Measurements from ENCODE around the gene CAMK2B. TPM values are rescaled to one million over a fixed set of nuclear protein-coding genes. Genes with fewer than 3 reads are reported as not detected.

The CAMK2B gene
- total RNA-seq, 1 donor from 2014 or later = 0.58 TPM

- H3K27me3 Mint-ChIP-seq = peaks cover 13% of the 10 kb centered on the region
- TF ChIP-seq CTCF (IDR thresholded peaks at IDR 0.05) = no peak
- POLR2A ChIA-PET = no interaction called here
- H3K27ac Mint-ChIP-seq = no peak overlapping the region
- DNase-seq (peak; percentile 45), ATAC-seq (ENCODE audit: low read depth) (peak; percentile 92)
- CTCF ChIA-PET = no interaction called here
- no peaks in the 10 kb centered on the region for H3K36me3 Mint-ChIP-seq (ENCODE audit: low read depth)
- H3K4me1 Mint-ChIP-seq = peaks cover 14% of the 10 kb centered on the region
- intact Hi-C loops (cut with micrococcal nuclease) = no loop called here
- H3K4me3 Mint-ChIP-seq = peak overlapping the region; percentile 68
- no peaks in the 10 kb centered on the region for H3K9me3 Mint-ChIP-seq
Observed at GRCh38 chr7:44309271-44310091, 15.9 kb downstream of the CAMK2B start.

- no peak overlapping the region for H3K4me3 Mint-ChIP-seq
- H3K36me3 Mint-ChIP-seq (ENCODE audit: low read depth) = no peaks in the 10 kb centered on the region
- peaks cover 11% of the 10 kb centered on the region for H3K27me3 Mint-ChIP-seq
- TF ChIP-seq CTCF (IDR thresholded peaks at IDR 0.05) = no peak
- ChIA-PET POLR2A (no interaction called here), CTCF (no interaction called here)
- H3K27ac Mint-ChIP-seq = no peak overlapping the region
- H3K4me1 Mint-ChIP-seq = peaks cover 14% of the 10 kb centered on the region
- DNase-seq (peak; percentile 16), ATAC-seq (ENCODE audit: low read depth) (no peak)
- intact Hi-C loops (cut with micrococcal nuclease) = no loop called here
- peaks cover 1% of the 10 kb centered on the region for H3K9me3 Mint-ChIP-seq
Observed at GRCh38 chr7:44308596-44309270, 16.7 kb downstream of the CAMK2B start.

GRCh38 chr7:44307905-44308595, 17.3 kb downstream of the CAMK2B start:
- Mint-ChIP-seq H3K27ac (no peak overlapping the region), H3K36me3 (ENCODE audit: low read depth) (no peaks in the 10 kb centered on the region), H3K27me3 (peaks cover 11% of the 10 kb centered on the region), H3K4me1 (peaks cover 14% of the 10 kb centered on the region), H3K9me3 (peaks cover 3% of the 10 kb centered on the region), H3K4me3 (no peak overlapping the region)
- ChIA-PET CTCF (no interaction called here), POLR2A (no interaction called here)
- intact Hi-C loops (cut with micrococcal nuclease) = no loop called here
- TF ChIP-seq CTCF (IDR thresholded peaks at IDR 0.05) = no peak
- DNase-seq (no peak), ATAC-seq (ENCODE audit: low read depth) (no peak)

GRCh38 chr7:44307301-44307900, 18.0 kb downstream of the CAMK2B start:
- intact Hi-C loops (cut with micrococcal nuclease) = no loop called here
- Mint-ChIP-seq H3K27ac (no peak overlapping the region), H3K4me1 (peaks cover 14% of the 10 kb centered on the region), H3K4me3 (no peak overlapping the region), H3K9me3 (peaks cover 3% of the 10 kb centered on the region), H3K36me3 (ENCODE audit: low read depth) (no peaks in the 10 kb centered on the region), H3K27me3 (peaks cover 13% of the 10 kb centered on the region)
- ChIA-PET CTCF (no interaction called here), POLR2A (no interaction called here)
- ATAC-seq (ENCODE audit: low read depth) (no peak), DNase-seq (peak; percentile 2)
- no peak for TF ChIP-seq CTCF (IDR thresholded peaks at IDR 0.05)

- peaks cover 3% of the 10 kb centered on the region for H3K9me3 Mint-ChIP-seq
- H3K27me3 Mint-ChIP-seq = peaks cover 16% of the 10 kb centered on the region
- ATAC-seq (ENCODE audit: low read depth) (no peak), DNase-seq (no peak)
- ChIA-PET POLR2A (no interaction called here), CTCF (no interaction called here)
- TF ChIP-seq CTCF (IDR thresholded peaks at IDR 0.05) = no peak
- no peak overlapping the region for H3K4me3 Mint-ChIP-seq
- peaks cover 14% of the 10 kb centered on the region for H3K4me1 Mint-ChIP-seq
- H3K27ac Mint-ChIP-seq = no peak overlapping the region
- no peaks in the 10 kb centered on the region for H3K36me3 Mint-ChIP-seq (ENCODE audit: low read depth)
- intact Hi-C loops (cut with micrococcal nuclease) = no loop called here
Observed at GRCh38 chr7:44306606-44307005, 18.8 kb downstream of the CAMK2B start.

All from activated B cell treated with CpG ODN at 0.5 μM for 24 hours (primary cell).